ENCODE data around the gene MRGPRG.

DNA sequence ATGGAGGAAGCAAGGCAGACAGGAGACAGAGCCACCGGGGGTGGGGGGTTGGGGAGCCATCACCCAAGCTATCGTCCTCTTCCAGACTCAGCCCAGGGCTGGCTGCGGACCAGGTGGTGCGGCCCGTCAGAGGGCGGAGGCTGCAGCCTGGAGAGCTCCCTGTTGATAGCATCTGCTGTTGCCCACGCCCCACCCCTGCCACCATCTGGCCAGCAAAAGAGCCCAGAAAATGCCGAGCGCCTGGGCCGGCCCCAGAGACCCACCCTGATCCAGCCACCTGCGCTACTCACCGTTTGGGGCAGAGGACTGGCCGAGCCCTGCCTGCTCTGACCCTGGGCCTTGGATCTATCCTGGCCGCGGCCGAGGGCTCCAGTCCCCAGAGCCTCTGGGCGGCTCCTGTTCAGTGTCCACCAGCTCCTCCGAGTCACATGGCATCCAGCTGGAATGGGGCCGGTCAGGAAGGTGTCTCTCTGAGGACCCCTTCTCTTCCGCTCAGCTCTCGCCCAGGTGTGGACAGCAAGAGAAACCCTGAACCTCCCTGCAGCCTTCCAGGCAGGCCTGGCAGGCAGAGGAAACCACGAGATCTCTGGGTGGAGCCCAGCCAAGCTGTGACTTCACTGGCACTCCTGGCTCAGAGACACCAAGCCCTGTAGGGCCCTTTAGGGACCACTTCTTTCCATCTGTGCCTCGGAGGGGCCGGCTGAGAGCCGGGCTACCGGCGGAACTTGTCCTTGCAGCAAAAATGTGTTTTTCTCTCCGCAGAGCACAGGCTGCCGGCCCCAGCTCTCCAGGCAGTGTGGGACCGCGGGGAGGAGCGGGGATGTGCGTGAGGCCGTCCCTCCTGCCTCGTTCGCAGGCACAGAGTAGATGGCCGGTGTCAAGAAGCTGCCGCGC lies 13.5 kb upstream of the MRGPRG start, which contains the start of gene MRGPRE:
- TF ChIP-seq FOS (IDR thresholded peaks at IDR 0.05; ENCODE audit: low read depth, low read length): no peak
- TF ChIP-seq MXI1 (IDR thresholded peaks at IDR 0.05; ENCODE audit: borderline replicate concordance, low read depth, low read length): no peak
- TF ChIP-seq, protein P1, sequence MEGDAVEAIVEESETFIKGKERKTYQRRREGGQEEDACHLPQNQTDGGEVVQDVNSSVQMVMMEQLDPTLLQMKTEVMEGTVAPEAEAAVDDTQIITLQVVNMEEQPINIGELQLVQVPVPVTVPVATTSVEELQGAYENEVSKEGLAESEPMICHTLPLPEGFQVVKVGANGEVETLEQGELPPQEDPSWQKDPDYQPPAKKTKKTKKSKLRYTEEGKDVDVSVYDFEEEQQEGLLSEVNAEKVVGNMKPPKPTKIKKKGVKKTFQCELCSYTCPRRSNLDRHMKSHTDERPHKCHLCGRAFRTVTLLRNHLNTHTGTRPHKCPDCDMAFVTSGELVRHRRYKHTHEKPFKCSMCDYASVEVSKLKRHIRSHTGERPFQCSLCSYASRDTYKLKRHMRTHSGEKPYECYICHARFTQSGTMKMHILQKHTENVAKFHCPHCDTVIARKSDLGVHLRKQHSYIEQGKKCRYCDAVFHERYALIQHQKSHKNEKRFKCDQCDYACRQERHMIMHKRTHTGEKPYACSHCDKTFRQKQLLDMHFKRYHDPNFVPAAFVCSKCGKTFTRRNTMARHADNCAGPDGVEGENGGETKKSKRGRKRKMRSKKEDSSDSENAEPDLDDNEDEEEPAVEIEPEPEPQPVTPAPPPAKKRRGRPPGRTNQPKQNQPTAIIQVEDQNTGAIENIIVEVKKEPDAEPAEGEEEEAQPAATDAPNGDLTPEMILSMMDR (conservative IDR thresholded peaks at IDR 0.05; ENCODE audit: low read depth, low read length): no peak
- no peak for TF ChIP-seq CEBPB (IDR thresholded peaks at IDR 0.05; ENCODE audit: low read depth, low read length)
- TF ChIP-seq, protein P2, sequence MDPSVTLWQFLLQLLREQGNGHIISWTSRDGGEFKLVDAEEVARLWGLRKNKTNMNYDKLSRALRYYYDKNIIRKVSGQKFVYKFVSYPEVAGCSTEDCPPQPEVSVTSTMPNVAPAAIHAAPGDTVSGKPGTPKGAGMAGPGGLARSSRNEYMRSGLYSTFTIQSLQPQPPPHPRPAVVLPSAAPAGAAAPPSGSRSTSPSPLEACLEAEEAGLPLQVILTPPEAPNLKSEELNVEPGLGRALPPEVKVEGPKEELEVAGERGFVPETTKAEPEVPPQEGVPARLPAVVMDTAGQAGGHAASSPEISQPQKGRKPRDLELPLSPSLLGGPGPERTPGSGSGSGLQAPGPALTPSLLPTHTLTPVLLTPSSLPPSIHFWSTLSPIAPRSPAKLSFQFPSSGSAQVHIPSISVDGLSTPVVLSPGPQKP (IDR thresholded peaks at IDR 0.05; ENCODE audit: borderline replicate concordance, low read depth, low read length): no peak
- no peak for TF ChIP-seq POLR2A (IDR thresholded peaks at IDR 0.05; ENCODE audit: low read depth, low read length)
- no peak for TF ChIP-seq NFE2L2 (IDR thresholded peaks at IDR 0.05; ENCODE audit: low read depth, low read length)
- TF ChIP-seq MAFK (IDR thresholded peaks at IDR 0.05; ENCODE audit: low read depth, low read length): no peak
- TF ChIP-seq SMC3 (IDR thresholded peaks at IDR 0.05; ENCODE audit: low read depth, low read length): no peak

Measured in IMR-90 (cell line).